ENCODE results near the gene DTYMK. TPM values are rescaled to one million over a fixed set of nuclear protein-coding genes. Genes with fewer than 3 reads are reported as not detected.

Gene DTYMK
- total RNA-seq, 3 donors from 2014 or later (not counting 1 experiment from before 2014, with no cell fraction given): 15.4 to 17.5 (median 15.6) TPM

- ATAC-seq: no peak
- no peaks in the 10 kb centered on the region for H3K36me3 Mint-ChIP-seq
- intact Hi-C loops (cut with micrococcal nuclease): no loop called here
These were observed 10.7 kb downstream of the DTYMK start for GRCh38 chr2:241675885-241676284.

GRCh38 chr2:241673797-241674725 is 12.6 kb downstream of the DTYMK start:
- H3K27me3 ChIP-seq (ENCODE audit: control insufficient read depth, insufficient read depth, low read length): no peaks in the 10 kb centered on the region
- no peak overlapping the region for H3K4me3 ChIP-seq (ENCODE audit: low read length)
- Mint-ChIP-seq H3K27me3 (ENCODE audit: low read depth in 2 of 2) (no peaks in the 10 kb centered on the region), H3K4me3 (no peak overlapping the region), H3K27ac (no peak overlapping the region), H3K9me3 (no peaks in the 10 kb centered on the region), H3K36me3 (no peaks in the 10 kb centered on the region), H3K4me1 (peaks cover 6% of the 10 kb centered on the region in 2 donors)
- peaks cover 12% of the 10 kb centered on the region for H3K4me1 ChIP-seq (ENCODE audit: control insufficient read depth, insufficient read depth, low read length)
- H3K27ac ChIP-seq (ENCODE audit: low read length): no peak overlapping the region
- intact Hi-C loops (cut with micrococcal nuclease): no loop called here
- peaks cover 32% of the 10 kb centered on the region for H3K36me3 ChIP-seq (ENCODE audit: control insufficient read depth, insufficient read depth, low read length)
- DNase-seq (no peak), ATAC-seq (no peak)
- TF ChIP-seq, protein P1, sequence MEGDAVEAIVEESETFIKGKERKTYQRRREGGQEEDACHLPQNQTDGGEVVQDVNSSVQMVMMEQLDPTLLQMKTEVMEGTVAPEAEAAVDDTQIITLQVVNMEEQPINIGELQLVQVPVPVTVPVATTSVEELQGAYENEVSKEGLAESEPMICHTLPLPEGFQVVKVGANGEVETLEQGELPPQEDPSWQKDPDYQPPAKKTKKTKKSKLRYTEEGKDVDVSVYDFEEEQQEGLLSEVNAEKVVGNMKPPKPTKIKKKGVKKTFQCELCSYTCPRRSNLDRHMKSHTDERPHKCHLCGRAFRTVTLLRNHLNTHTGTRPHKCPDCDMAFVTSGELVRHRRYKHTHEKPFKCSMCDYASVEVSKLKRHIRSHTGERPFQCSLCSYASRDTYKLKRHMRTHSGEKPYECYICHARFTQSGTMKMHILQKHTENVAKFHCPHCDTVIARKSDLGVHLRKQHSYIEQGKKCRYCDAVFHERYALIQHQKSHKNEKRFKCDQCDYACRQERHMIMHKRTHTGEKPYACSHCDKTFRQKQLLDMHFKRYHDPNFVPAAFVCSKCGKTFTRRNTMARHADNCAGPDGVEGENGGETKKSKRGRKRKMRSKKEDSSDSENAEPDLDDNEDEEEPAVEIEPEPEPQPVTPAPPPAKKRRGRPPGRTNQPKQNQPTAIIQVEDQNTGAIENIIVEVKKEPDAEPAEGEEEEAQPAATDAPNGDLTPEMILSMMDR (IDR thresholded peaks at IDR 0.05): no peak
- no peaks in the 10 kb centered on the region for H3K9me3 ChIP-seq (ENCODE audit: control insufficient read depth, insufficient read depth, low read length)
- 87% methylated on average over 20 of the region's 21 CpGs for WGBS (ENCODE audit: insufficient coverage)

More at GRCh38 chr2:241675885-241676284, 10.7 kb downstream of the DTYMK start:
- TF ChIP-seq, protein P1 (IDR thresholded peaks at IDR 0.05): no peak
- H3K9me3 Mint-ChIP-seq: no peaks in the 10 kb centered on the region
- no peak overlapping the region for H3K27ac Mint-ChIP-seq
- Histone ChIP-seq H3K4me3 (ENCODE audit: low read length) (no peak overlapping the region), H3K4me1 (ENCODE audit: control insufficient read depth, insufficient read depth, low read length) (peaks cover 12% of the 10 kb centered on the region), H3K27ac (ENCODE audit: low read length) (no peak overlapping the region), H3K27me3 (ENCODE audit: control insufficient read depth, insufficient read depth, low read length) (no peaks in the 10 kb centered on the region), H3K36me3 (ENCODE audit: control insufficient read depth, insufficient read depth, low read length) (peaks cover 25% of the 10 kb centered on the region), H3K9me3 (ENCODE audit: control insufficient read depth, insufficient read depth, low read length) (no peaks in the 10 kb centered on the region)
- no peak for DNase-seq
- H3K27me3 Mint-ChIP-seq (ENCODE audit: low read depth in 2 of 2): no peaks in the 10 kb centered on the region
- H3K4me3 Mint-ChIP-seq: no peak overlapping the region
- WGBS (ENCODE audit: insufficient coverage): 92% methylated on average over 17 of the region's 17 CpGs
- H3K4me1 Mint-ChIP-seq: peaks cover 6 to 10% of the 10 kb centered on the region in 2 donors

GRCh38 chr2:241673189-241673663 is 13.4 kb downstream of the DTYMK start:
- peak in 1 of 2 donors; percentile 20 for DNase-seq
- 84% methylated on average over 18 of the region's 18 CpGs for WGBS (ENCODE audit: insufficient coverage)
- Histone ChIP-seq H3K27me3 (ENCODE audit: control insufficient read depth, insufficient read depth, low read length) (no peaks in the 10 kb centered on the region), H3K36me3 (ENCODE audit: control insufficient read depth, insufficient read depth, low read length) (peaks cover 37% of the 10 kb centered on the region), H3K4me3 (ENCODE audit: low read length) (no peak overlapping the region), H3K4me1 (ENCODE audit: control insufficient read depth, insufficient read depth, low read length) (peaks cover 12% of the 10 kb centered on the region), H3K9me3 (ENCODE audit: control insufficient read depth, insufficient read depth, low read length) (no peaks in the 10 kb centered on the region), H3K27ac (ENCODE audit: low read length) (no peak overlapping the region)
- Mint-ChIP-seq H3K4me3 (no peak overlapping the region), H3K4me1 (peaks cover 6% of the 10 kb centered on the region in 2 donors), H3K9me3 (no peaks in the 10 kb centered on the region), H3K27ac (no peak overlapping the region), H3K27me3 (ENCODE audit: low read depth in 2 of 2) (no peaks in the 10 kb centered on the region), H3K36me3 (no peaks in the 10 kb centered on the region)
- intact Hi-C loops (cut with micrococcal nuclease): no loop called here
- TF ChIP-seq, protein P1 (IDR thresholded peaks at IDR 0.05): no peak
- peak in 1 of 3 donors; percentile 29 for ATAC-seq

Data from natural killer cell (primary cell).